SK-N-SH (cell line): ENCODE measurements around the gene PDK1. TPM values are rescaled to one million over a fixed set of nuclear protein-coding genes. Genes with fewer than 3 reads are reported as not detected.

Experiments
- CTCF ChIA-PET: fragments of 300-600, 350-600 bp; formaldehyde crosslinking; extraction: SDS; loops from one replicate; lab custom pipeline; 2021; lab: Yijun Ruan, JAX
- POLR2A ChIA-PET: fragments of 350-600 bp; sonication (Branson Sonifier 250); formaldehyde crosslinking; extraction: SDS; loops from one replicate; lab custom pipeline; 2020; ENCODE audit warnings: antibody characterized with exemption, inconsistent platforms; lab: Yijun Ruan, JAX
- DNase-seq: peaks from one replicate; pipeline ENCODE4 v3.0.0; 2012
- H2AFZ ChIP-seq: fragments of 200-600 bp; sonication (generic); 2 replicates; pipeline ENCODE4 v1.8.1; 2016; ENCODE audit warnings: antibody characterized with exemption, mild to moderate bottlenecking, low read depth
- H3F3A ChIP-seq: fragments of 200-600 bp; sonication (generic); replicated peaks from 2 replicates; pipeline ENCODE3; 2016; ENCODE audit warnings: antibody characterized with exemption, mild to moderate bottlenecking; ENCODE audit not compliant: insufficient read depth
- H3K27ac ChIP-seq, 2 experiments: fragments of 200-500 bp in 1 of 2; fragments of 200-600 bp in 1 of 2; sonication (Bioruptor generic) in 1 of 2; sonication (generic), shearing (Covaris generic) in 1 of 2; 2 replicates each; pipeline versions ENCODE4 v1.5.1 to v1.6.1; 2014 to 2016; ENCODE audit warnings: low read depth in 2 of 2, inconsistent platforms in 1 of 2, low read length in 1 of 2, mild to moderate bottlenecking in 1 of 2, mixed read lengths in 1 of 2
- H3K27me3 ChIP-seq: fragments of 200-600 bp; sonication (generic), shearing (Covaris generic); 2 replicates; pipeline ENCODE4 v1.6.1; 2016; ENCODE audit warnings: mixed run types; ENCODE audit not compliant: insufficient read depth
- H3K36me3 ChIP-seq, 2 experiments: fragments of 200-500 bp in 1 of 2; fragments of 200-600 bp in 1 of 2; sonication (Bioruptor generic) in 1 of 2; sonication (generic) in 1 of 2; replicated peaks in 1 of 2; 2 replicates each; pipeline versions ENCODE3 to v1.5.1; 2014 to 2016; ENCODE audit warnings: low read length in 1 of 2, mild to moderate bottlenecking in 1 of 2; ENCODE audit not compliant: insufficient read depth in 2 of 2, control insufficient read depth in 1 of 2
- H3K4me1 ChIP-seq, 2 experiments: fragments of 200-500 bp in 1 of 2; fragments of 200-600 bp in 1 of 2; sonication (Bioruptor generic) in 1 of 2; sonication (generic), shearing (Covaris generic) in 1 of 2; 2 replicates each; pipeline versions ENCODE4 v1.5.1 to v1.6.1; 2014 to 2016; ENCODE audit warnings: low read depth in 1 of 2, low read length in 1 of 2, mixed run types in 1 of 2; ENCODE audit not compliant: insufficient read depth in 2 of 2, control insufficient read depth in 1 of 2
- H3K4me2 ChIP-seq: fragments of 200-600 bp; sonication (generic), shearing (Covaris generic); 2 replicates; pipeline ENCODE4 v1.6.1; 2017; ENCODE audit warnings: mixed run types
- H3K4me3 ChIP-seq, 2 experiments: fragments of 200-500 bp in 1 of 2; fragments of 200-600 bp in 1 of 2; sonication (Bioruptor generic) in 1 of 2; sonication (generic), shearing (Covaris generic) in 1 of 2; 2 replicates each; pipeline versions ENCODE4 v1.5.1 to v1.8.1; 2014 to 2016; ENCODE audit warnings: low read depth in 2 of 2, inconsistent platforms in 1 of 2, low read length in 1 of 2, mild to moderate bottlenecking in 1 of 2, mixed read lengths in 1 of 2, moderate library complexity in 1 of 2
- H3K79me2 ChIP-seq: fragments of 200-600 bp; sonication (generic); 2 replicates; pipeline ENCODE4 v1.8.1; 2017; ENCODE audit warnings: mild to moderate bottlenecking; ENCODE audit not compliant: insufficient read depth
- H3K9ac ChIP-seq: fragments of 200-600 bp; sonication (generic); 2 replicates; pipeline ENCODE4 v1.6.1; 2017; ENCODE audit warnings: mixed run types
- H3K9me2 ChIP-seq: fragments of 200-600 bp; sonication (generic); 2 replicates; pipeline ENCODE4 v1.6.1; 2017; ENCODE audit warnings: mixed run types
- H3K9me3 ChIP-seq: fragments of 200-600 bp; sonication (generic); 2 replicates; pipeline ENCODE4 v1.6.1; 2017; ENCODE audit warnings: mixed run types, mild to moderate bottlenecking, moderate library complexity
- H4K20me1 ChIP-seq: fragments of 200-600 bp; sonication (generic); 2 replicates; pipeline ENCODE4 v1.6.1; 2017; ENCODE audit warnings: mild to moderate bottlenecking, mixed run types; ENCODE audit not compliant: insufficient read depth
- CHD2 ChIP-seq: fragments of 150-350 bp; IDR thresholded peaks from 2 replicates; pipeline ENCODE4 v1.6.1; 2018; ENCODE audit warnings: low read length; ENCODE audit not compliant: partially characterized antibody
- ELF1 ChIP-seq: IDR thresholded peaks from 2 replicates; pipeline ENCODE4 v1.4.0; 2012
- EP300 ChIP-seq, 2 experiments: IDR thresholded peaks; 2 replicates each; pipeline versions ENCODE4 v1.4.0 to v1.6.1; 2012; ENCODE audit warnings: borderline replicate concordance in 1 of 2, low read depth in 1 of 2, low read length in 1 of 2
- GATA2 ChIP-seq: sonication (generic); formaldehyde crosslinking; IDR thresholded peaks from 2 replicates; pipeline ENCODE4 v1.5.0; 2020; ENCODE audit warnings: mild to moderate bottlenecking, missing genetic modification reagents
- MEF2A ChIP-seq: IDR thresholded peaks from 2 replicates; pipeline ENCODE4 v1.4.0; 2012; ENCODE audit warnings: low read depth, borderline replicate concordance
- NRF1 ChIP-seq: IDR thresholded peaks from 2 replicates; pipeline ENCODE4 v1.6.1; 2012; ENCODE audit warnings: low read depth, mild to moderate bottlenecking, low read length
- POLR2AphosphoS5 ChIP-seq: IDR thresholded peaks from 2 replicates; pipeline ENCODE4 v1.6.1; 2012; ENCODE audit warnings: low read depth, low read length
- RAD21 ChIP-seq: IDR thresholded peaks from 2 replicates; pipeline ENCODE4 v1.6.1; 2012; ENCODE audit warnings: mild to moderate bottlenecking, low read length
- RCOR1 ChIP-seq: fragments of 150-350 bp; IDR thresholded peaks from 2 replicates; pipeline ENCODE4 v1.6.1; 2017; ENCODE audit warnings: antibody characterized with exemption, low read length
- TAF1 ChIP-seq: IDR thresholded peaks from 2 replicates; pipeline ENCODE4 v1.6.1; 2012; ENCODE audit warnings: low read depth, mild to moderate bottlenecking, low read length, moderate library complexity, borderline replicate concordance
- TEAD4 ChIP-seq: IDR thresholded peaks from 2 replicates; pipeline ENCODE4 v1.4.0; 2012; ENCODE audit warnings: mild to moderate bottlenecking, borderline replicate concordance; ENCODE audit not compliant: insufficient read depth
- WGBS: methylation state at CpG from one replicate; pipeline ENCODE4 v1.1.6; 2017; ENCODE audit warnings: low lambda C conversion rate; 5-methylcytosine and 5-hydroxymethylcytosine counted together
- polyA plus RNA-seq, 3 experiments: library from polyadenylated mRNA; depleted of rRNA; stranded (reverse); fragments of >200 nt; gene quantifications; 2 replicates each; pipeline ENCODE4 v1.2.3, GENCODE V29; 2012
- TF ChIP-seq, protein P1 (sequence below): fragments of 200-600 bp; sonication (generic); IDR thresholded peaks from 2 replicates; pipeline ENCODE4 v1.6.1; 2017; ENCODE audit warnings: antibody characterized with exemption, mild to moderate bottlenecking, moderate library complexity
- TF ChIP-seq, protein P2 (sequence below): IDR thresholded peaks from 2 replicates; pipeline ENCODE4 v1.4.0; 2012; ENCODE audit warnings: low read depth
- TF ChIP-seq, protein P3 (sequence below): fragments of 150-350 bp; IDR thresholded peaks from 2 replicates; pipeline ENCODE4 v1.6.1; 2017; ENCODE audit warnings: antibody characterized with exemption, low read length, low read depth, borderline replicate concordance
- TF ChIP-seq, protein P4 (sequence below): IDR thresholded peaks from 2 replicates; pipeline ENCODE4 v1.6.1; 2012; ENCODE audit warnings: mild to moderate bottlenecking, low read depth, low read length, moderate library complexity

PDK1 gene
- polyA plus RNA-seq, 1 of the 3 experiments (the other 2 are of a cell fraction), result 5.3 TPM

DNA sequence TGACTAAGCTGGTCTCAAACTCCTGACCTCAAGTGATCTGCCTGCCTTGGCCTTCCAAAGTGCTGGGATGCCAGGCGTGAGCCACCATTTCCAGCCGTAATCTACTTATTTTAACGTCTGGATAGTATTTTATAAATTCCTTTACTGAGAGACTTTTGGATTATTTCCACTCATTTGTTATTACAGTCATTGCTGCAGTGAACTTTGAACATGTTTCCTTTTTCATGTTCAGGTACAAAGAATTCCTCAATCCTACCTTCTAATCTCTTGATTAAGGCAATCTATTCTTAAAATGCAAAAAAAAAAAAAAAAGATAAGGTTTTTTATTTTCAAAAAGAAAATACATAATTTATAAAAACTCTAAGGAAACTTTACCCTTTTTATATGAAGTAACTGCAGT is 78.6 kb downstream of the PDK1 start:
- no peak overlapping the region for H3K4me2 ChIP-seq
- H4K20me1 ChIP-seq, result no peaks in the 10 kb centered on the region
- no peaks in the 10 kb centered on the region for H3K79me2 ChIP-seq
- ChIA-PET CTCF (no interaction called here), POLR2A (no interaction called here)
- H3K9me2 ChIP-seq, result no peaks in the 10 kb centered on the region
- TF ChIP-seq TEAD4 (no peak), ELF1 (no peak), EP300 (IDR thresholded peaks at IDR 0.05; ENCODE audit: borderline replicate concordance in 1 of 2, low read depth in 1 of 2, low read length in 1 of 2) (no peak), NRF1 (no peak), POLR2AphosphoS5 (no peak), TAF1 (no peak), RAD21 (no peak), RCOR1 (no peak), CHD2 (no peak), GATA2 (CRISPR knock-in tag) (no peak), MEF2A (no peak)
- TF ChIP-seq, protein P1, sequence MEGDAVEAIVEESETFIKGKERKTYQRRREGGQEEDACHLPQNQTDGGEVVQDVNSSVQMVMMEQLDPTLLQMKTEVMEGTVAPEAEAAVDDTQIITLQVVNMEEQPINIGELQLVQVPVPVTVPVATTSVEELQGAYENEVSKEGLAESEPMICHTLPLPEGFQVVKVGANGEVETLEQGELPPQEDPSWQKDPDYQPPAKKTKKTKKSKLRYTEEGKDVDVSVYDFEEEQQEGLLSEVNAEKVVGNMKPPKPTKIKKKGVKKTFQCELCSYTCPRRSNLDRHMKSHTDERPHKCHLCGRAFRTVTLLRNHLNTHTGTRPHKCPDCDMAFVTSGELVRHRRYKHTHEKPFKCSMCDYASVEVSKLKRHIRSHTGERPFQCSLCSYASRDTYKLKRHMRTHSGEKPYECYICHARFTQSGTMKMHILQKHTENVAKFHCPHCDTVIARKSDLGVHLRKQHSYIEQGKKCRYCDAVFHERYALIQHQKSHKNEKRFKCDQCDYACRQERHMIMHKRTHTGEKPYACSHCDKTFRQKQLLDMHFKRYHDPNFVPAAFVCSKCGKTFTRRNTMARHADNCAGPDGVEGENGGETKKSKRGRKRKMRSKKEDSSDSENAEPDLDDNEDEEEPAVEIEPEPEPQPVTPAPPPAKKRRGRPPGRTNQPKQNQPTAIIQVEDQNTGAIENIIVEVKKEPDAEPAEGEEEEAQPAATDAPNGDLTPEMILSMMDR, result no peak
- TF ChIP-seq, protein P2, sequence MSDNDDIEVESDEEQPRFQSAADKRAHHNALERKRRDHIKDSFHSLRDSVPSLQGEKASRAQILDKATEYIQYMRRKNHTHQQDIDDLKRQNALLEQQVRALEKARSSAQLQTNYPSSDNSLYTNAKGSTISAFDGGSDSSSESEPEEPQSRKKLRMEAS, result no peak
- TF ChIP-seq, protein P3, sequence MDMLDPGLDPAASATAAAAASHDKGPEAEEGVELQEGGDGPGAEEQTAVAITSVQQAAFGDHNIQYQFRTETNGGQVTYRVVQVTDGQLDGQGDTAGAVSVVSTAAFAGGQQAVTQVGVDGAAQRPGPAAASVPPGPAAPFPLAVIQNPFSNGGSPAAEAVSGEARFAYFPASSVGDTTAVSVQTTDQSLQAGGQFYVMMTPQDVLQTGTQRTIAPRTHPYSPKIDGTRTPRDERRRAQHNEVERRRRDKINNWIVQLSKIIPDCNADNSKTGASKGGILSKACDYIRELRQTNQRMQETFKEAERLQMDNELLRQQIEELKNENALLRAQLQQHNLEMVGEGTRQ, result no peak
- TF ChIP-seq, protein P4, sequence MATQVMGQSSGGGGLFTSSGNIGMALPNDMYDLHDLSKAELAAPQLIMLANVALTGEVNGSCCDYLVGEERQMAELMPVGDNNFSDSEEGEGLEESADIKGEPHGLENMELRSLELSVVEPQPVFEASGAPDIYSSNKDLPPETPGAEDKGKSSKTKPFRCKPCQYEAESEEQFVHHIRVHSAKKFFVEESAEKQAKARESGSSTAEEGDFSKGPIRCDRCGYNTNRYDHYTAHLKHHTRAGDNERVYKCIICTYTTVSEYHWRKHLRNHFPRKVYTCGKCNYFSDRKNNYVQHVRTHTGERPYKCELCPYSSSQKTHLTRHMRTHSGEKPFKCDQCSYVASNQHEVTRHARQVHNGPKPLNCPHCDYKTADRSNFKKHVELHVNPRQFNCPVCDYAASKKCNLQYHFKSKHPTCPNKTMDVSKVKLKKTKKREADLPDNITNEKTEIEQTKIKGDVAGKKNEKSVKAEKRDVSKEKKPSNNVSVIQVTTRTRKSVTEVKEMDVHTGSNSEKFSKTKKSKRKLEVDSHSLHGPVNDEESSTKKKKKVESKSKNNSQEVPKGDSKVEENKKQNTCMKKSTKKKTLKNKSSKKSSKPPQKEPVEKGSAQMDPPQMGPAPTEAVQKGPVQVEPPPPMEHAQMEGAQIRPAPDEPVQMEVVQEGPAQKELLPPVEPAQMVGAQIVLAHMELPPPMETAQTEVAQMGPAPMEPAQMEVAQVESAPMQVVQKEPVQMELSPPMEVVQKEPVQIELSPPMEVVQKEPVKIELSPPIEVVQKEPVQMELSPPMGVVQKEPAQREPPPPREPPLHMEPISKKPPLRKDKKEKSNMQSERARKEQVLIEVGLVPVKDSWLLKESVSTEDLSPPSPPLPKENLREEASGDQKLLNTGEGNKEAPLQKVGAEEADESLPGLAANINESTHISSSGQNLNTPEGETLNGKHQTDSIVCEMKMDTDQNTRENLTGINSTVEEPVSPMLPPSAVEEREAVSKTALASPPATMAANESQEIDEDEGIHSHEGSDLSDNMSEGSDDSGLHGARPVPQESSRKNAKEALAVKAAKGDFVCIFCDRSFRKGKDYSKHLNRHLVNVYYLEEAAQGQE, result no peak
- no peak overlapping the region for H3K9ac ChIP-seq
- no peaks in the 10 kb centered on the region for H3K36me3 ChIP-seq
- no peak overlapping the region for H3K27ac ChIP-seq
- no peak for DNase-seq
- H2AFZ ChIP-seq, result no peak overlapping the region
- H3K4me3 ChIP-seq, result no peak overlapping the region
- no peaks in the 10 kb centered on the region for H3K9me3 ChIP-seq
- H3K27me3 ChIP-seq, result no peaks in the 10 kb centered on the region
- H3F3A ChIP-seq, result no peaks in the 10 kb centered on the region
- H3K4me1 ChIP-seq, result no peaks in the 10 kb centered on the region
- 91% methylated on average over 3 of the region's 3 CpGs for whole genome bisulfite sequencing
